Stimulated activated CD4-positive, alpha-beta T cell treated with anti-CD3 and anti-CD28 coated beads, TNF-alpha, amount 100 ng/mL, for 4 hours (primary cell): ENCODE measurements around the gene CYP26C1.
"Not testable (repeated sequence)": the region's sequence is repeated elsewhere in the genome, so short reads cannot be mapped to it uniquely, and the experiment has no call there.

Experiments
- DNase-seq, 3 experiments: peaks; one replicate each; pipeline ENCODE4 v3.0.0-alpha.2; 2020; ENCODE audit warnings: low read depth in 3 of 3

CYP26C1 gene

DNA sequence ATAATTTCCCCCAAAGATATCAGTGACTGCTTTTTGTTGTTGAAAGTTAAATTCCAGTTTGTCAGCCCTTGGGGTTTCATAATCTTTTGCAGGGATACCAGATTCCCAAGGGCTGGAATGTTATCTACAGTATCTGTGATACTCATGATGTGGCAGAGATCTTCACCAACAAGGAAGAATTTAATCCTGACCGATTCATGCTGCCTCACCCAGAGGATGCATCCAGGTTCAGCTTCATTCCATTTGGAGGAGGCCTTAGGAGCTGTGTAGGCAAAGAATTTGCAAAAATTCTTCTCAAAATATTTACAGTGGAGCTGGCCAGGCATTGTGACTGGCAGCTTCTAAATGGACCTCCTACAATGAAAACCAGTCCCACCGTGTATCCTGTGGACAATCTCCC is 16.3 kb downstream of the CYP26C1 start:
- DNase-seq = no peak

DNA sequence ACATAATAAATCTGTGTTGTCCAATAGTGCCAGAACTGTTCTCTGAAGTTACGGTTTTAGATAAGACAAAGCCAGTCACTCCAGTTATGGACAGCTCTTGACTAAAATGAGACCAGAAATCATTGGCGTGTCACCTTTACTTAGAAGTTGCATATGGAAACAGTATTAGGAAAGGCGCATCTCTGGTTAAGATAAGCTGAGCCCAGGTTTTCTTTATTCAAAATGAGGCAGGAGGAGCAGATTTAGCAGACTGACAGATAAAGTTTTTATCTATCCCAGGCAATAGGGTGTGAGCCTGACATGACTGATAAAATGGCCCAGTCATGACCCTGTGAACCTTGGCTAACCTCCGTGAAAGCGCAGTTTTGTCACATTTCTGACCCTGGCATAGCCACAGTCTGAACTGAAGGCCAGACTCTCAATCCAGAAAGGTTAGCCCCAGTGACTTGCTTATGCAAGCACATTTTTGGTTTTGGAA is 17.3 kb downstream of the CYP26C1 start:
- no peak for DNase-seq

DNA sequence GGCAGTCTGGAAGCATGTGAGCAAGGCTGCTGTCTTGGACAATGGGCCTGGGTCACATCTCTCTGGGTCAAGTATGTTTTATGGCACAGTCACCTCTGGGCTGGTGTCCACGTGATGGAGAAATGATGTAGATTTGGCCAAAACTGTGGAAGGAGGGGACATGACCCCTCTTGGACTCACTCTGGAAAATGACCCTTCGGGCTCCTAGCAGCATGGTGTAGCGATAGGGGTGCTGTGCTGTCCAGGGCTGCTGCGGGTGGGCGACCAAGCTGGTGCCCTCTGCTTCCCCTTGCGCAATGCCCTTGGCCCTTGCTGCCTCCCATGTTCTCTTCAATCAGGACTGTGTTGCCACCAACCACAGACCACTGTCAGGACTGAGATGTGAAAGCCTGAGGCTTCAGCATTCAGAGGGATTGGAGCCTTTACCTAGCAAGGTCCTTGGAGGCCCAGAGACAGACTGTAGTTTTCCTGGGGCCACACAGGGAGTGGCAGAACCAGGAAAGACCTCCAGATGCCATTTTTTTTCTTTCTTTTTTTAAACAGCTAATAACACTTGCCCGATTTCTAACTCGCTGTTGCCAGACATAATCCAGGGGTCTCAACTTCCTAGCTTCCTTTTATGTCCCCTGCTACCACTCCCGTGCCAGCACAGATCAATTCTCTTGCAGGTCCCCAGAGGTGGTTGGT is 19.2 kb downstream of the CYP26C1 start:
- no peak for DNase-seq

DNA sequence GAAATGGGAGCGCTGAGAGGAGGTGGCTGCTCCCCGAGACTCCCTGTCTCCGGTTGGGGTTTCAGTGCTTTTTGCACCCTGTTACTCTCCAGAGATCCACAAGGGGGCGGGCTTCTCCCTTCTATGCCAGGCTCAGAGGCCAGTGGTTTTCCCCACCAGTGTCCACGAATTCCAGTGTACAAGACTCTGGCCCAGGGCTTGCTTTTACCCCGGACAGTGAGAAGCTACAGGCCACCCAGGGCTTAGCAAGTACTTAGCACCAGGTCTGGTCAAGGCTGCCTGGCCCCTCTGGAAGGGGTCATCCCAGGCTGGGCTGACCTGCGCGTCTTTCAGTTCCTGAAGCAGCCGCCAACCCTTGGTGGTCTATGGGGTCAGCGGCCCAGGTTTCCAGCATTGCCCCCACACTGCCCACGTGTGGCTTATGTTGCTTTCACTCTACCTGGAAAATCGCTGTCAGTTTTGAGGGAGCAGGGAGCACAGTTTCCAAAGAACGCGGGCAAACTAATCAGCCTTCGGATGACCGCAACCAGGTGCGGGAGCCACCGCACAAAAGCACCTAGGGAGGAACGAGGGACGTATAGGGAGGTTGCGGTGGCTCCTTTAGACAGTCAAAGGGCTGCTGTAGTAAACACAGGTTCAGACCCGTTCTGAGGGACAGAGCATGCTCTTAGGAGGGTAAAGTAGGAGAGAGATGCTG is 19.9 kb downstream of the CYP26C1 start:
- DNase-seq = peak in 1 of 3 experiments; percentile 13

DNA sequence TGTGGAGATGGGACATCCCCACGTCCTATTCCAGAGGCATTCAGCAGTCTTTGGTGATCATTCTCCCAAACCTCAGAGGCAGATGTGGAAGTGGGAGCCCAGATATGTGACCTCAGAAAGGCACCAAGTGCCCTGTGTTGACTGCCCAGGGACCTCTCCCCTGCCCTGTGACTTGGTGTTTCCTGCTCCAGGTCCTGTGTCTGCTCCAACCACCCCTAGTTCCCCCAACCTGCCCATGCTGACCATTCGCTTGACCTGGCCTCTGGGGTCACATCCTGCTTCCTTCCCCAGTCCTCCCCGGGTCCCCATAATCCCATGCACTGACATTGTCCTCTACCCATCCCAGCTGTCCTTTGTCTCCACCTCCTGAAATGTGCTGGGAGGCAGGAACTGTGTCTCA is 20.7 kb downstream of the CYP26C1 start:
- DNase-seq = no peak

DNA sequence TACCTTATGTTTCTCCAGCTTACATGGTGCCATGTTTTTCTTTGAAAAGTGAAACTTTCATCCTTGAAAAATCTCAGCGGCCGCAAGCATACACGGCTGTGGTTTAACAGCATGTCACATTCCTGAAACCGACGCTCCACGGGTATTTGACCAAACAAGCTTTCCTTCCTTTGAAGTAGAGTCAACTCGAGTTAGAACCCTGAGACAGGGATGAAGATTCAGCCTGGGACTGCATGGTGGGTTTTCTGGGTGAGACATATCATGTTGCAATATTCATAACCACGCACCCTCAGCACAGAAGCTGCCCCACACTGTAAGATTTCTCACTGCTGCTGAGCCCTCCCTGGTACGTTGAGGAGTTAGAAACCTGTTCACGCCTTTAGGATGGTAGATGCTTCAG is 21.2 kb downstream of the CYP26C1 start:
- DNase-seq = no peak

DNA sequence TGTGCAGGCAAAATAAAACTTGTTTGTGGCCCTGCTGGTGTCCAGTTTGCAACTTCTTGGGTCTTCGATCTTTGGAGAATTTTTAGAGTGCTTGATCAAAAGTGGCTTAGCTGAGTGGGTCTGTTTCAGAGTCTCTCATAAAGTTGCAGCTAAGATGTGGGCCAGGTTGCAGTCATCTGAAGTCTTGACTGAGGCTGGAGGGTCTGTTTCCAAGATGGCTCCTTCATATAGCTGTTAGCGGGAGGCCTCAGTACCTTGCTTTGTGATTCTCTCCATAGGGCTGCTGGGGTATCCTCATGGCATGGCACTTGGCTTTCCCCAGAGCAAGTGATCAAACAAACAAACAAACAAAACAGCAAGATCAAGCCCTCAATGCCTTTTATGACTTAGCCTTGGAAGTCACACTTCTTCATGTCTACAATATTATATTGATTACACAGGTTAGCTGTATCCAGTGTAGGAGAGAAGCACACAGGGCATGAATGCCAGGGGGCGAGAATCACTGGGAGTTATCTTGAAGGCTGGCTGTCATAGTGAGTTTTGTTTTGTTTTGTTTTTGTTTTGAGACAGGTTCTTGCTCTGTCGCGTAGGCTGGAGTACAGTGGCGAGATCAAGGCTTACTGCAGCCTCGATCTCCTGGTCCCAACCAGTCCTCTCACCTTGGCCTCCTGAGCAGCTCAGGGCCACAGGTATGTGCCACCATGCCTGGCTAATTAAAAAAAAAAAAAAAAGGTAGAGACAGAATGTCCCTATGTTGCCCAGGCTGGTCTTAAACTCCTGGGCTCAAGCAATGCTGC is 23.3 kb downstream of the CYP26C1 start:
- DNase-seq = no peak

DNA sequence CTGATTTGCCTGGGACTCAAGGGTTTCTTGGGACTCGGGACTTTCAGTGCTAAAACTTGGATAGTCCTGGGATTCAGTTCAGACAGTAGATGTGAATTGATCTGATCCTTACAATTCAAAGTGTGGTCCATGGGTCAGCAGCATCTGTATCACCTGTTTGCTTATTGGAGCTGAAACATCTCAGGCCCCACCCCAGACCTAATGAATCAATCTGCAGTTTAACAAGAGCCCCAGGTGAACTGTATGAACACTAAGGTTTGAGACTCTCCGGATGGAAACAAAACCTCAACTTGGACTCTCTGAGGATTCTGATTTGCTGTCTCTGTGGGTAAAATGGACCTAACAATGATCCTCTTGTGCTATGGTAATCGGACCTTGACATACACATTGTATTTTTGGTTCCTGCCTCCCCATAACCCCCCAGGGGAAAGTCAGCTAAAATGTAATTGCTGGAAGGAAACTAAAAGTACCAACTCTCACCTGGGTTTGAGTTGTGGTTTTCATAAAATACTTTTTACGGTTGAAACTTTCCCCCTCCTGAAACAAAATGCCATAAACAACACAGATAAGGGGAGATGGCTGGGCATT is 24.8 kb downstream of the CYP26C1 start:
- DNase-seq = no peak

DNA sequence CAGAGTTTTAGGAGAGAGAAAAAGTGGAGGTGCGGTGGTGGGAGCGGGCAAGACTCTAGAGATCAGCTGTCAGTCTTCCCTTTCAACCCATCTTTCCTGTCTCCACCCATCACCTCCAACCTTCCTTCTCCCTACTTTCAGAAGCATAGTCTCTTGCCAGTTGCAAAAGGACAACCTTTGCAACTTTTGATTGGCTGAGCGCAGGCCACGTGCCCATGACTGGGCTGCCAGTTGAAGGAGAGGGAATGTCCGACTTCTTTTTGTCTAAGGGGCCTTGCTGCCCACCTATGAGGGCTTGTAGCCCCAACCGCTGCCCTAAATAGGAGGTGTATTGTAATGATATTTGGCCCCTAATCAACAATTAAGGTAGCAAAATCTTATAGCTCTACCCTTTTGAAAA is 25.7 kb downstream of the CYP26C1 start:
- no peak for DNase-seq

DNA sequence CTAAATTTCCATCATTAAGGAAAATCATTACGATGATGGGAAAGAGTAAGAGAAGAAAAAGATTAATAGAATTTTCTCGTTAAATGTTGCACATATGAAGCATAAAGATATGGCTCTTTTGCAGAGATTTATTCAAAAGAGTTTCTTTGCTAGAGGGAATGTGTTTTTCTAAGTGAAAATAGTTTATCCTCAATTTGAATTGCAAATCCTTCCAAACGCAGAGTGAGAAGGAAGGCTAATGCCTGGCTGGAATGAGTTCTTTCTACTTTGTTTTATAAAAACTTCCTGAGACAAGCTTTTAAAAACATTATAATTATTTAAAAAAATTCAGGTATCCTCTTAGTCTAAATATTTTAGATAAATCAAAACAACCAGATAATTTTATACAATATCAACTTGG is 27.2 kb downstream of the CYP26C1 start:
- no peak for DNase-seq

DNA sequence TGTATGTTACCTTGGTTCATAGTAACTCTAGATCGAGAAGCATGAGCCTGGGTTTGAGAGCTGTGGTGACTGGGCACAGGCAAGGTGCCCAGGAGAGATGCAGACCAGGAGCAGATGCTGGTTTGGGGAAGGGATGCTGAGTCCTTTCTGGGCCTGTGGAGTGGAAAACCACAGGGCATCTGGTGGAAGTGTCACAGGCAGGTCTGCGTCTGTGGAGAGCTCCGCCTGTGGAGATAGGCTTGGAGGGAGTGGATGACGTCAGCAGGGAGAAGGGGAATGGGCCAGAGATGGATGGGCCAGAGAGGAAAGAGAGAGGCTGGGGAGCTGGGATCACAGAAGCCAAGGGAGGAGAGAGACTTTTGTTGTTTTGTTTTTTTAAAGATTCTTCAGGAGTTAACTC is 27.9 kb downstream of the CYP26C1 start:
- no peak for DNase-seq

DNA sequence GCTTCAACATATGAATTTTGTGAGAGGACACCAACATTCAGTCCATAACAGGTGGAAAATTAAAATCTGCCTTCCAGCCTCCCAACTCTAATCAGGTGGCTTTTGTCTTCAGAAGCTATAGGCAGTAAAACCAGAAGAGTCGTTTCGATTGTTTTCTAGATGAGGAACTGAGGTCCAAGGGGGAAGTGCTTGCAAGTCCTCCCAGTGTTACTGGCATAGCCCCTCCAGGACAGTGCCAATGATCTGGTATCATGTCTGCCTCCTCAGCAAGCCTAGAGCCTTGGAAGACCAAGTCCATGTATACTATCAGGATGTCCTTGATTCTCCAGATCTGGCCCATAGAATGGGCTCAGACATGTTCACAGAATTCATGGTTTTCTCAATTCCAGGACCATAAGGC is 30.0 kb downstream of the CYP26C1 start:
- DNase-seq = no peak

DNA sequence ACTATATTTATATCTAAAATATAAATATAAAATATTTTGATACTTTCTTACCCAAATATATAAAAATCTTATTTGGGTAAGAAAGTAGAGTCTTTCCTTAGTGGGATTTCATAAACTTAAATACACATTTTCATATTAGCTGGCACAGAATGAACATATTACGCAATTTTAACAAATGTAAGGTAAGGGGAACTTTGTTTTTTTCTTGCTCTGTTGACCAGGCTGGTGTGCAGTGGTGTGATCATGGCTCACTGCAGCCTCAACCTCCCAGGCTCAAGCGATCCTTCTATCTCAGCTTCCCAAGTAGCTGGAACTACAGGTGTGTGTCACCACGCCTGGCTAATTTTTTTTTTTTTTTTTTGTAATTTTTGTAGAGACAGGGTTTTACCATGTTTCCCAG is 31.4 kb downstream of the CYP26C1 start:
- no peak for DNase-seq

DNA sequence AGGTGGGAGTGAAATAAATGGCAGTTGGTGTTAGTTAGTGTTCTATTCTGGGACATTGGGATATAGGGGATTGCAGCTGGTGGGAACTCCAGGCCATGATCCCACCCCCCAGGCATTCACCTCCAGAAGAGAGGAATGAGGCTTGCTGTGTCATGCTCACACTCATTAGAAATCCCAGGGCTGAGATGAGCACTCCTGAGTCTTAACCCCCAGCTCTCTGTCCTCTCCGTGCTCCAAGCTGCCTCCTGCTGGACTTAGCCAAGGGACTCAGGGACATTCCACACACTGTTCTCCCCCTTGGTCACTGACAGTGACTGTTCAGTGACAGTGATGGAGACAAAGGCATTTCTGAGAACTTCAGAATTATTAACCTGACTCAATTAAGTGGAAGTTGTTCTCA is 34.6 kb downstream of the CYP26C1 start:
- no peak for DNase-seq

DNA sequence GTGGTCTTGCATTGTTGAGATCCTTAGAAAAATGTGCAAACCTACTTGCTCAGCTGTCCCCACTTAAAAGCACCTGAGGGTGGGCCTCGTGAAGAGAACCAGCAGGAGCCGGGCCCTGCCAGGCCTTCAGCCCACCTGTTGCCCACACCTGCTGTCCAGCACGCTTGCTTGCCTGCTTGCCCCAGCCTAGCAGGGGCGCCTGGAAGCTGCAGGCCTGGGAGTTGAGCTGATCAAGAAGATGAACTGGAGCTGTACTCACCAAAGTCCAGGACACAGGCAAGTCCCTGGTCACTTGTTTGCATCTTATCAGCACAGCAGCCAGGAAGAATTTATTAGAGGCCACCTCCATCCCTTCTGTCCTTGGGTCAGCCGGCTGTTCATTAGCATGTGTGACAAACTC is 36.3 kb downstream of the CYP26C1 start:
- no peak for DNase-seq

DNA sequence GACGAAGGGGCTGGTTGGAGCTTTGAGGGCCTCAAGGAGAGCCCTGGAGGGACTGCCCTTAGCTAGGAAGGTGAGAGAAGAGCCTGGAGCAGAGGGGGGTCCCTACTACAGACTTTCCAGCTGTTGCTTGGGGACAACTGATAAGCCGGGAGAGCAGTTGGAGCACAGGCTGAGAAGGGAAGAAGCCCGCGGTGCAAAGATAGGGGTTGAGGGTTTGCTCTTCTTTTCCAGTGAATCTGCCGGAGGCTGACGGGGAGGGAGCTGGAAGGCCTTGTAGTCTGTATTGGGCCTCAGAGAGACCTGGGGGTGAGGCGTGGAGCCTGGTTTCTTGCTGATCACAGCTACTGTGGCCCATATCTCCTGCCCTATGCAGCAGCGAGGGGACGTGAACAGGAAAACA is 36.8 kb downstream of the CYP26C1 start:
- no peak for DNase-seq

DNA sequence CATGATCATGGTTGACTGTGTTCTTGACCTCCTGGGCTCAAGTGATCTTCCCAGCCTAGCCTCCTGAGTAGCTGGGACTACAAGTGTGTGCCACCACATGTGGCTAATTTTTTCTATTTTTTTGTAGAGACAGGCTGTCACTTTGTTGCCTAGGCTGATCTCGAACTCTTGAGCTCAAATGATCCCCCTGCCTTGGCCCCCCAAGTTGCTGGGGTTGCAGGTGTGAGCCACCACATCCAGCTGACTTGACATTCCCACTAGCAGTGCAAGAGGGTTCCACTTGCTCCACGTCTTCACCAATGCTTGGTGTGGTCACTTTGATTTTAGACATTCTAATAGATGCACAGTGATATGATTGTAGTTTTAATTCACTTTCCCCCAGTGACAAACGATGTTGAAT is 38.2 kb downstream of the CYP26C1 start:
- DNase-seq = no peak

DNA sequence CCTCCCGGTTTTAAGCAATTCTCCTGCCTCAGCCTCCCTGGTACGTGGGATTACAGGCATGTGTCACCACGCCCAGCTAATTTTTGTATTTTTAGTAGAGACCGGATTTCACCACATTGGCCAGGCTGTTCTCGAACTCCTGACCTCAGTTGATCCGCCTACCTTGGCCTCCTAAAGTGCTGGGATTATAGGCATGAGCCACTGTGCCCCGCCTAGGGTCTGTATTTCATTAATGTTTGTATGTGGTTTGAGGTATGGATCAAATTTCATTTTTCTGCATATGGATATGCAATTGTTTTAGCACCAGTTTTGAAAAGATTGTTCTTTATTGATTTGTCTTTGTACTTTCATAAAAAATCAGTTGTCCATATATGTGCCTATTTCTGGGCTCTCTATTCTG is 39.1 kb downstream of the CYP26C1 start:
- DNase-seq = no peak

DNA sequence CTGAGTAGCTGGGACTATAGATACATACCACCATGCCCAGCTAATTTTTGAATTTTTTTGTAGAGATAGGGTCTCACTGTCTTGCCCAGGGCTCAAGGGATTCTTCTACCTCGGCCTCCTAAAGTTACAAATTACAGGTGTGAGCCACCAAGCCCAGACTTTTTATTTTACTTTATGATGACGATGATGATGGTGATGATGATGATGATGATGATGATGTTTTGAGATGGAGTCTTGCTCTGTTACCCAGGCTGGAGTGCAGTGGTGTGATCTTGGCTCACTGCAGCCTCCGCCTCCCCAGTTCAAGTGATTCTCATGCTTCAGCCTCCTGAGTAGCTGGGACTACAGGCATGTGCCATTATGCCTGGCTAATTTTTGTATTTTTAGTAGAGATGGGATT is 40.5 kb downstream of the CYP26C1 start:
- DNase-seq = not testable (repeated sequence)

DNA sequence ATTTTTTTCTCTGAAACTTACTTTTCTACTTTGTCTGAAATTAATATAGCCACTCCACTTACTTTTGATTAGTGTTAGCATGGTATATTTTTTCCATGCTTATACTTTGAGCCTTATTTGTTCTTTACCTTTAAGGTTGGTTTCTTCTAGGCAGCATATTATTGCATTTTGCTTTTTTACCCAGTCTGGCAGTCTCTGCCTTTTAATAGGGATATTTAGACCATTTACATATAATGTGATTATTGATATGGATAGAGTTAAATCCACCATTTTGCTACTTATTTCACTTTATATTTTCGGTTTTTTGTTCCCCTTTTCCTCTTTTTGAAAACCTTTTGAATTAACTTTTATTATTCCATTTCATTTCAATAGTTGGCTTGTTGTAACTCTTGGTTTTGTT is 43.4 kb downstream of the CYP26C1 start:
- no peak for DNase-seq

DNA sequence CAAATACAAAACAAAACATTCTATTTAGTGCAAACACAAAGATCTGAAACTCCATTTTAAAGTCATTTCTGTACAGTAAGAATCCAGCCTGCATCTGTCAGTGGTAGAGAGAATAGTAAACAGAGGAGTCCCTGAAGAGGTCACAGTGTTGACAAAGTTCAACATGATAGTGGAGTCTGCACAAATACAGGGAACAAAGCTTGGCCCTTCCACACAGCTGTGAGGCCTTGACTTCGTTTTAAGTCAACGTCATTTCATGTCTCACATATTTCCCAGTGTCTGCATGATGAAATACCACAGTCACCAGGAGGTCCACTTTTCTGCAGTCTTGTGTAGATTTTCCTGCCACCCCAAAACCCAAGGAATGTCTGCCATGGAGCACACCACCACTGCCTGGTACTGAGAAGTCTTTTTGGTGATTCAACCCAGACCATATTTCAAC is 46.1 kb downstream of the CYP26C1 start:
- DNase-seq = no peak

DNA sequence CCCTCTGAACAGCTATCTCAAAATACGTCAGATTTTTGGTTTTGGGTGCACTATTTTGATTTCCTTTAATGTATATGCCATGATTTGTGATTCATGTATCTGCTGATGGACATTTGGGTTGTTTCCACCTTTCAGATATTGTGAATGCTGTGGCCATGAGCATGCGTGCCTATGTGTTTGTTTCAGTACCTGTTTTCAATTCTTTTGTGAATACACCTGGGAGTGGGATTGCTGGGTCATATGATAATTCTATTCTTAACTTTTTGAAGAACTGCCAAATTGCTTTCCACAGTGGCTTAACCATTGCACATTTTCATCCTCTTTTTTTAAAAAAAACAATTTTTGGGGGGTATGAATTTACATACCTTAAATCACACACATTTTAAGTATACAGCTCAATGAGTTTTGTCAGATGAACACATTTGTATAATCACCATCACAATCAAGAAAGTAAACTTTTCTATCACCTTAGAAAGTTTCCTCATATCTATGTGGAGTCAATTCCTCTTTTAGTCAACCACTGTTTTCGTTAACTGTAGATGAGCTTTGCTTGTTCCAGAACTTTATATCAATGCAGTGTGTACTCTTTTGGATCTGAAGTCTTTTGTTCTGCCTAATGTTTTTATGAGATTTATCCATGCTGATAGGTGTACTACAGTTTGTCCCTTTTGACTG is 50.0 kb downstream of the CYP26C1 start:
- DNase-seq = no peak
